Stimulated activated CD4-positive, alpha-beta T cell treated with anti-CD3 and anti-CD28 coated beads, Interleukin-1b, Interleukin-23, amount 100 ng/mL, for 4 hours (primary cell): ENCODE results near the gene NPTX2.
"Not testable (repeated sequence)": the region's sequence is repeated elsewhere in the genome, so short reads cannot be mapped to it uniquely, and the experiment has no call there.

Experiments used
- DNase-seq, 2 donors: peaks; one replicate each; pipeline ENCODE4 v3.0.0-alpha.2; 2020; ENCODE audit warnings: low read depth in 2 of 2

The NPTX2 gene, protein sequence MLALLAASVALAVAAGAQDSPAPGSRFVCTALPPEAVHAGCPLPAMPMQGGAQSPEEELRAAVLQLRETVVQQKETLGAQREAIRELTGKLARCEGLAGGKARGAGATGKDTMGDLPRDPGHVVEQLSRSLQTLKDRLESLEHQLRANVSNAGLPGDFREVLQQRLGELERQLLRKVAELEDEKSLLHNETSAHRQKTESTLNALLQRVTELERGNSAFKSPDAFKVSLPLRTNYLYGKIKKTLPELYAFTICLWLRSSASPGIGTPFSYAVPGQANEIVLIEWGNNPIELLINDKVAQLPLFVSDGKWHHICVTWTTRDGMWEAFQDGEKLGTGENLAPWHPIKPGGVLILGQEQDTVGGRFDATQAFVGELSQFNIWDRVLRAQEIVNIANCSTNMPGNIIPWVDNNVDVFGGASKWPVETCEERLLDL

DNA sequence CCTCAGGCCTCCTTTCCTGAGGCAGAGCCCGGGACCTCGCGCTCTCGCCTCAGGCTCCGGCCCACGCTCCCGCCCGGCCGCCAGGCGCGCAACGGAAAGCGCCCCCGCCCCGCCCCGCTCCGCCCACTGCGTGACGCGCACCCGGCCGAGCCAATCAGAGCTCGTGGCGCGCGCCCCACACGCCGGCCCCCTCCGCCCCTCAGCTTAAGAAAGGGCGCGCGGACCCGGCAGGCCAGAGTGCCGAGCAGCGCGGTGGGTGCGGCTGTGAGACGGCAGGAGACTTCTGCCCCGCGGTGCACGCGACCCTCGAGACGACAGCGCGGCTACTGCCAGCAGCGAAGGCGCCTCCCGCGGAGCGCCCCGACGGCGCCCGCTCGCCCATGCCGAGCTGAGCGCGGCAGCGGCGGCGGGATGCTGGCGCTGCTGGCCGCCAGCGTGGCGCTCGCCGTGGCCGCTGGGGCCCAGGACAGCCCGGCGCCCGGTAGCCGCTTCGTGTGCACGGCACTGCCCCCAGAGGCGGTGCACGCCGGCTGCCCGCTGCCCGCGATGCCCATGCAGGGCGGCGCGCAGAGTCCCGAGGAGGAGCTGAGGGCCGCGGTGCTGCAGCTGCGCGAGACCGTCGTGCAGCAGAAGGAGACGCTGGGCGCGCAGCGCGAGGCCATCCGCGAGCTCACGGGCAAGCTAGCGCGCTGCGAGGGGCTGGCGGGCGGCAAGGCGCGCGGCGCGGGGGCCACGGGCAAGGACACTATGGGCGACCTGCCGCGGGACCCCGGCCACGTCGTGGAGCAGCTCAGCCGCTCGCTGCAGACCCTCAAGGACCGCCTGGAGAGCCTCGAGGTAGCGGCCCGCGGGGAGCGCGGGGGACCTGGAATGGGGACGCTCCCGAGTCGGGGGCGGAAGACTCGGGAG is at the start of gene NPTX2:
TSS of gene NPTX2 (plus strand) at position 235 of the 909 bp plus-strand sequence. CDS start at position 412, 177 bp downstream.
- no peak for DNase-seq

DNA sequence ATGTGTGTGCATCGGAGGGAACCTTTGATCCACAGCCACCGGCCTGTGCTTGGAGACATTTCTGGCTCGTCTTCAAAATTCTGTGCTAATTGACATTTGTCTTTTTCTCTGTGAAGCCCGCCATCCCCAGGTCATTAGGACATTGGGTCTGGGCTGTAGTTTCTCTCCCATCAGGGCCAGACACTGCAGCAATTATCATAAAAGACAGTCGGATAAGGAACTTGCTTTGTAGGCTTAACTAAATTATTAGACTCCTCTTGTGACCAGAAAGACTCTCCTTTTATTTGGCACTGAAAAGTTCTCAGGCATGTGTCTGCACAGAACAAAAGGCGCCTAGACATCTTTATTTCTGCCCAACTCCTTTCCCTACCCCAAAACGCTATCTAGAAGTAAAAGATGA is 49.1 kb upstream of the NPTX2 start:
- no peak for DNase-seq

DNA sequence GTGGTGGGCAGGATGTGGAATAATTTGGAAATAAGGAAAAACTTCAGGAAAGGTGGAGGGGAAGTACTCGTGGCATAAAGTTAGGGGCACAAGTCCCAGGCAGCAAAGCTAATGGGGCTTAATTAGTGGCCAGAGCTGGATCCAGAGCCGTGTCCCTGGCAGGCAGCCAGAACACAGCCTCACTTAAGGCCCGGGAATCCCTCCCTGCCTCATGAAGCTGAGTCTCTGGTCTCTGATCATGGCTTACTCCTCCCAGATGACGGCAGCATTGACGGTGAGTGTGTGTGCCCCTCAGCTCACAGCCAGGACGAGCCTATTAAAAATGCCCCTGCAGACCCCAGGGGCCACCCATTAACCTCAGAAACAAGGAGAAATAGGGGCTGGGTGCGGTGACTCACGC is 48.2 kb upstream of the NPTX2 start:
- DNase-seq: no peak

DNA sequence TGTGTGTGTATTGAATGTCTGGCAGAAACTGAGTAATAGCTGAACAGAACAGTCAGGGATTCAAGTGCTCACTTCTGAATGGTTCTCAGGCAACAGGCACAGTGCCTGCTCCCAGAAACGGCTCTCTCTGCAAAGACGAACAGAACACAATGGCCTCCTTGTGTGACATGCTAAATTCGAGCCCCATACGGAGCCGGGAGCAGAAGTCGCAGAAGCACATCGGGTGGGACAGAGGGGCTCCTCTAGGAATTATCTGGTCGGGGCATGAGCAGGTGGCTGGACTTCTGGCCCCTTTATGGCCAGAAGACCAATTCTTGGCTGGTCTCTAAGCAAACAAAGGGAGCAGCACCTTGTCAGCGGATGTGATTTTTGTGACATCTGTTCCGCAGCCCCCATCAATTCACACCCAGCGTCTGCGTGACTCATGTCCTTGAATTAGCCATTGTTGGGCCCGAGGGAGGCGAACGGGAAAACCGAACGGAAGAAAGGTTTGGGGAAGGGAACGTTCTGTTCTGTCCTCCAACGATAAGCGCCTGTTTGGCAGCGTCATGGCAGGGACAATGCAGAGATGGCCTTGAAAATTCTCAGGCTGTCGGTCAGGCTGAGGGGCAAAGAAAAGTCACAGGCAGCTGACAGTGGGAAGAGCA is 47.3 kb upstream of the NPTX2 start:
- no peak for DNase-seq

DNA sequence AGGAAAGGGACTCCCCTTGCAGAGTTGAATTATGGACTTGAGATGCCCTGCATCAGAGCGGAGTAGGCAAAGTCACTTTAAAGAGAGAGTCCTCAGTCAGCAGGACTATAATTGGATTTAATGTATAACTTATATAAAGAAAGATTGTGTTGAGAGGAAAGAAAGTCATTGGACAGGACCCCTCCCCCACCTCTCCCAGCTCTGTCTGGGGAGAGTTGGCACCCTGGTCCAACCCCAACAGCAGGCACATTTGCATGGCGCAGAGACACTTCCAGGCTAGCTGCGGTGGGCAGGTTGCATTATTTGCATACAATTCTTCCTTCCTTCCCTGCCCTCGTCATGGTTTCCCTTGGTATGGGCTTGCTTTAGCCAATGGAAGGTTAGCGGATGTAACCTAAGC is 46.1 kb upstream of the NPTX2 start:
- no peak for DNase-seq

DNA sequence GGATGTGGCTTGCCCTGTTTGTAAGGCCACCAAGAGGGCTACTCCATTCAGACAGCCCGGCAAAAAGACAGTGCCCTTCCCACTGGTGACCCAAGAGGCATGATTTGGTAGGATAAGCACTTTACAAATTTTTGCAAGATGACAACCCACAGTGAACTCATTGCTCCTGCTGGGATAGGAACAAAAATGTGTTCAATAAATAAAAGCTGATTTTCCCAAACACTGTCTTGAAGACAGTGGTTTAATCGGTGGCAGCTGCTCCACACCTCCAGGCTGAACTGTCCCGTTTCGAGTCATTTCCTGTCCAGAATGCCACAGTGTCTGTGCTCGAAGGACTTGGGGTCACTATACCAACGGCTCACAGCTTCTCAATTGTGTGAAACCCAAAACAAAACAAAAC is 45.1 kb upstream of the NPTX2 start:
- DNase-seq: no peak

DNA sequence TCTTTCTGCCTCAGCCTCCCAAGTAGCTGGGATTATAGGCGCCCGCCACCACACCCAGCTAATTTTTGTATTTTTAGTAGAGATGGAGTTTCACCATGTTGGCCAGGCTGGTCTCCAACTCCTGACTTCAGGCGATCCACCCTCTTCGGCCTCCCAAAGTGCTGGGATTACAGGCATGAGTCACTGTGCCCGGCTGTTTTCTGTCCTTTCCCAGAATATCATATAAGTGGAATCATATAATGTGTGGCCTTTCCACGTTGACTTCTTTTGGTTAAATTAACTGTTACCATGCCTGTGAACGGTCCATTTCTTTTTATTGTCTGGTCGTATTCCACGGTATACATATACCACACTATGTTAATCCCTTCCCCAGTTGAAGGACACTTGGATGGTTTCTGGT is 44.4 kb upstream of the NPTX2 start:
- DNase-seq: not testable (repeated sequence)

DNA sequence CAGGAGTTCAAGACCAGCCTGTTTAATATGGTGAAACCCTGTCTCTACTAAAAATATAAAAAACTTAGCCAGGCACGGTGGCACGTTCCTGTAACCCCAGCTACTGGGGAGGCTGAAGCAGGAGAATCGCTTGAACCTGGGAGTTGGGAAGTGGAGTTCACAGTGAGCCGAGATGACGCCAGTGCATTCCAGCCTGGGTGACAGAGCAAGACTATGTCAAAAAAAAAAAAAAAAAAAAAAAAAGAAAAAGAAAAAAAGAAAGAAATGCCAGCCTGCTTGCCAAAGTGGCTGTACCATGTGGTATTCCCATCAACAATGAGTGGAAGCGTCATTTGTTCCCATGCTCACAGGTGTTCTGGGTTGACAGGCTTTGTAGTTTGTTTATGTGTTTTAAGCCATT is 43.3 kb upstream of the NPTX2 start:
- DNase-seq: no peak

DNA sequence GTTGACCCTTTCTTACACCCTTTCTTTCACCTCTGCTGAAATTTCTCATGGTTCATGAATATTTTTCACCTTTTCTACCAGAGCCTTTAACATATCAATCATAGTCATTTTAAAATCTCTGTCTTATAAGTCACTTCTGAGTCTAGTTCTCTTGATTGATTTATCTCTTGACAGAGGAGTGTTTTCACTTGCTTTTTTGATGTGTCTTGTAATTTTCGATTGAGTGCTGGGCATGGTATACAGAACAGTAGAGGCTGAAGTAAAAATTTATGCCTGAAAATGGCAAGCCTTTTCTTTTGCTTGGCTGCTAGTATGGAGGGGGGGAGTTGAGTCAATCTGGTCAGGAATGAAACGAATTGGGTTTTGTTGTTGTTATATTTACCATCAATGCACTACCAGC is 41.2 kb upstream of the NPTX2 start:
- DNase-seq: no peak

DNA sequence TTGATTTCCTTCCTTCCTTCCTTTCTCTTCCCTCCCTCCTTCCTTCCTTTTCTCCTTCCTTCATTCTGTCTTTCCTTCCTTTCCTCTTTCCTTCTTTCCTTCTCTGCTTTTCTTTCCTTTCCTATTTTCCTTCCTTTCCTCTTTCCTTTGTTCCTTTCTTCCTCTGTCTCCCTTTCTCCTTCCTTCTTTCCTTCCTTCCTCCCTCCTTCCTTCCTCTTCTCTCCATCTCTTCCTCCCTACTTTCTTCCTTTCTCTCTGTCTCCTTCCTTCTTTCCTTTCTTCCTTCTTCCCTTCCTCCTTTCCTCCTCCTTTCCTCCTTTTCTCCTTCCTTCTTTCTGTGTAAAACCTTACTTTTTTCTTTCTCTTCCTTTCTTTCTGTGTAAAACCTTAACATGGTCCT is 32.3 kb upstream of the NPTX2 start:
- DNase-seq: no peak

DNA sequence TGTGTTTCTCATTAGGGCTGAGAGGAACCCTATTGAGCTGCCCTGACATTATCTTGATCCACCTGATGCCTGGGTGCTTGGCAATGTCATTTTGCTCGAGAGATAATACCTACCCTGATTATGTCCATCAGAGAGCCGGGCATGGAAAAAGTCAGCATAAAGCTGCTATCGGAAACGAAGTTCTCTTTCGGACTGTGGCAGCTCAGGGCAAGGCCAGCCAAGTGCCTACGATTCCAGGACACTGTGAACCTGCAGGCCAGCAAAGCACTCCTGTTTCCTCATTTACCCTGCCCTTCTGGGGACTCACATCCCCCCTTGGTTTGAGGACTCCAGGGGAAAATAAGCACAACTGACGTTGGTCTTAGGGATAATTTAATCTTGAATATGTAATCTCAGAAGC is 25.2 kb upstream of the NPTX2 start:
- DNase-seq: no peak

DNA sequence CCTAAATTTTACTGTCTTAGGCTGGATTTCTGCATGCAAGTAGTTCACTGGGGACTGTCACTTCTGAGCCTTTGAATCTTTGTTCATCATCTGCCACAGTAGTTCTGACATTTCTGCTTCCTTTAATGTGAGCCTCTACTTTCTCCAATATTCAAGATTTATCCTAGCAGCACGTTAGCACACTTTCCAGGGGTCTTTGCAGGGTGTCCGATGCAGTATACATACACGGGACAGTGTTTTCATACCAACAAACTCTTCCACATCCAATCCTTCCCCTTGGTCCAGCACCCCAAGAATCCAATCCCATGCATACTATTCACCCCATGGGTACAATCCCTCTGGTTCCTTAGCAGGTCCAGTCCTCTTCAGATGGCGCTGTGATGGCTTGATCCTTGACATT is 22.7 kb upstream of the NPTX2 start:
- no peak for DNase-seq

DNA sequence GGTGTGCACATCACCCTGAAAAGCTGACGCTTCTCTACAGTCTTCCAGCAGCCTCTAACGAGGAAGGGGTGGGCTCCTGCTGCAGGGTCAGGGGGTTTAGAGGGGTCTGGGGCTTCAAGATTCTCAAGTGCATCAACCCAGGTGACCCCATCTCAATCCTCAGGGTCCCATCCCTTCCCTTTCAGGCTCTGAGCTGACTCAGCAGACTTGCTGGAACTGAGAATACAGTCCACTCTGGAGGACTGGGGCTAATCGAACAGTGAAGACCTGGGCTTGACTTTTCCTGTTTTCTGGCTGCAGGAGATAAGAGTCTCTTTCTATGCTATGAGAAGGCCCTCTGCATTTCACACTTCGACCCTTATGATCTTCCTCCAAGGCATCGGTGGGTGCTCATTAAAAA is 22.3 kb upstream of the NPTX2 start:
- no peak for DNase-seq

DNA sequence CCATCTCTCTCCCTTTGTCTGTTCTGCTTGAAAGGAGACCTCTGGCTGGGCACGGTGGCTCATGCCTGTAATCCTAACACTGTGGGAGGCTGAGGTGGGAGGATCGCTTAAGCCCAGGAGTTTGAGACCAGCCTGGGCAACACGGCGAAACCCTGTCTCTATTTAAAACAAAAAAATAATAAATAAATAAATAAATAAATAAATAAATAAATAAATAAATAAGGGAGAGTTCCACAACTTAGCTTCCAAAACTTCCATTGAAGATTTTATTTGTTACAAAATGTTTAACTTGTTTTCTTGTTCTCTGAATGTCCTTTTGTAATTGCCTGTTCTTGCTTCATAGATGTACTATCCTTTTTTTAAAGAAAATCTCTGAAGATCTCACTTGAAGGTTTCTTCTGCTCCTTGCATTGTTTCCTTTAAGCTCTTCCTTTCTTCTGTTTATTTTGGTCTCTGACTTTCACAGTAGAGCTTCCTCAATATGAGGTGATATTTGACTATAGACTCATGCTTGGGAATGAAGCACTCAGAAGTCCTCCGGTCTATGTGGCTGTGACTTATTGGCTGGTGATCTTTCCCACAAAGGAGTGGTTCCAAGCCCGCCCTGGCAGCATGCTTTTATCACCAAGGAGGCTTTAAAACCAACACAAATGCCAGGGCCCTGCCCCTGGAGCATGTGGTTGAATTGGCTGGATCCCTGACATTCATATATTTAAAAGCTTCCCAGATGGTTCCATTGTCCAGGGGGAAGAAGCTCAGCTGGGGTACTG is 18.1 kb upstream of the NPTX2 start:
- no peak for DNase-seq

DNA sequence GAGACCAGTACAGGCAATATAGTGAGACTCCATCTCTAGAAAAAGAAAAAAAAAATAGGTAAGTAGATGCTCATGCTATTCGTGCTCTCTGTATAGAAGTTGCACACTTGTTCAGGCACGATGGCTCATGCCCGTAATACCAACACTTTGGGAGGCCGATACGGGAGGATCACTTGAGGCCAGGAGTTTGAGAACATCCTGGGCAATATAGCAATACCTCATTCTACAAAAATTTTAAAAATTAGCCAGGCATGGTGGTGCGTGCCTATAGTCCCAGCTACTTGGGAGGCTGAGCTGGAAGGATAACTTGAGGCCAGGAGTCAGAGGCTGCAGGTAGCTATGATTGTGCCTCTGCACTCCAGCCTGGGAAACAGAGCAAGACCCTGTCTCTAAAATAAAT is 17.2 kb upstream of the NPTX2 start:
- no peak for DNase-seq

DNA sequence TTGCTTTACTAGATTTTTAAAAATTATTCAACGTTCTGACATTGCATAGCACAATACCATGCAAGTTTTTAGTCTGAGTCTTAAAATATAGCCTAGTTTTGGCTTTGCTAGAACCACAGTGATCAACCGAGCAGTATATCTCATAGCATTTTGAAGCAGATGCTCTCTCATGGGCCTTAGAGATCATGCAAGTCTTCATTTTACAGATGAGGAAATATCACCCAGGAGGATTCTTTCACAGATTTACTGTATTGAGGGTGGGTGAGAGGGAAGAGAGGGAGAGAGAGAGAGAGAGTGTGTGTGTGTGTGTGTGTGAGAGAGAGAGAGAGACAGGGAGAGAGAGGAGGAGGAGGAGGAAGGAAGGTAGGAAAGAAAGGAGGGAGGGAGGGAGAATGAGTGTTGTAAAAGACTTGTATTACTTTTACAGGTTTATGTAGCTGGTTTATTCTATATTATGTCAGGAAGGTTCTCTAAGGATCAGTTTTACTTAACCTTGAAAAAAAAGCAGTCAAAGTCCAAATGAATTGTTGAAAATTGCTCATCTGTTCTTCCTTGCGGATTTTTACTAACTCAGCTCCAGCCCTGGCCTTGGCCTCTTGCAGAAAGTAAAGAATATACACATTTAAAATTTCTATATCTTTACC is 14.2 kb upstream of the NPTX2 start:
- no peak for DNase-seq

DNA sequence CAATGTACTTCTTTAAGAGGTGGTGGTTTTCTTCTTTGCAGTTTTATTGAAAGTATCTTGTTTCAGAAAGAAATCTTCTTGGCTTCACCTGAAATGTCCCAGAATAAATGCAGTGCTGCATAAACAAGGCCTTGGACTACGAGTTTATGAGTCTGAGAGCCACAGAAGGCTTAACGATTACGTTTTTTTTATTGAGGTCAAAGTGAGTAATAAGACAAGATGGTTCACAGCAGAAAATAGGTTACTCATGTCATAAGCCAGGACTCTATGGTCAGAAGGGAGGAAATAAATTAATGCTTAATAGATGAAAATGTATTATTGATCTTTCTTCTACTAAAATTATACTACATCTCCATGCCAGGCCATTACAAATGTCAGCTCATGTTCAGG is 13.7 kb upstream of the NPTX2 start:
- DNase-seq: no peak

DNA sequence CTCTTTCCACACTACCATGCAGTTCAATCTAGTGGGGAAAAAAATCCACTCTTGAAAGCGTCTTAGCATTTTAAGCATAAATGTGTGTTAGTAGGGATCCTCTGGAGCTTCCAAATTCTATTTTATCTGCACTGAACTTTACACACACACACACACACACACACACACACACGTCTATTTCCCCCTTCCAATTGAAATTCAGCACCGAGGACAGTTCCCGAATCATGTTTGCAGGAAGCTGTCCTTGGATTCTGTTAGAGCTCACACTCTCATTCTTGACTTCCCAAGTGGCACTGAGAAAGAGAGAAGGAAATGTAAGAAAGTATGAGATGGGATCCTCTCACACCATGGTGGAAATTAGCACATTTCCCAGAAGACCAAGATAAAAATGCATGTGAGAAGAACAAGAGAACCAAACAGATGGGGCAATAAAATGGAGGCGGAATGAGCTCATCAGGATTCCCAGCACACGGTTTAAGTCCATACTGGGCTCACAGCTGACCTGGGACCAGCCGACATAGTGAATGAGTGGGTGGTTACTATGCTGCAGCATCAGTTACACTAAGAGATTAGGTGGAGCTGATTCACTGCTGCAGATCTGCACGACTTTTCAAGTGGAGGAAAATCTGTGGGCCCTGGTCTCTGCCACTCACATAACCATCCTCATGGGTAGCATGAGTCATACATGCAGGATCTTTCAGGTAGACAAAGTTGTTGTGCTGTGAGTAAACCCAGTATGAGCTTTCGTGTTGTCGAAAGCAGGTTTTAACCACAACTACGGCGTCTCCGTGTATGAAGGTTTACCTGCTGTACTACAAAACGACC is 3.3 kb upstream of the NPTX2 start:
- no peak for DNase-seq

DNA sequence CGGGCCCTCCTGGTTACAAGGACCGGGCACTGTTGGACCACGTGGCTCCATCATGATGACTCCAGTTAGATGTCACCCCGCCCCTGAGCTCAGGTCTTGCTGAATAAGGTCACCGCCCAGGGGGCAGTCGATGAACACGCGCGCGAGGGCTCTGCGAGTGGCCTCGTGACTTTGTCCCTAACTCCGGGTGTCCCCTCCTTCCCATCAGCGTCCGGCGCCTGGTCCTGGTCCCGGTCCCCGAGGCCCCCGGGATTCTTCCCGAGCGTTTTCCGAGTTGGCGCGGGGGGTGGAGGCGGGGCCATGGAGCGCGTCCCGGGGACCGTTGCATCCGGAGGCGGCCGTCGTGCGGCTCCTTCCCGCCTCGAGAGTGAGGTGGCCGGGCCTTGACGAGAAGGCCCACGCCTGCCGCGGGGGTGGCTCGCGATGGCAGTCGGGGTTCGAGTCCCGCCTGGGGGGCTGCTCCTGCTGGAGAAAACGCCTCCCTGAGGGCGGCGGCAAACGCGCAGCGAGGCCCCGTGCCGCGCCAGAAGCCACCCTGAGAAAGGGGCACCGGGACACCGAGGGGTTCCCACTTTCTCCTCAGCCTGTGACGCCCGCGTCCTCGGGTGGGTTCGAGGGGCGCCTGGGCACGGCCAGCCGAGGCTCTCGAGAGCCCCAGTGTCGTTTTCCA is 569 bp upstream of the NPTX2 start:
- no peak for DNase-seq

DNA sequence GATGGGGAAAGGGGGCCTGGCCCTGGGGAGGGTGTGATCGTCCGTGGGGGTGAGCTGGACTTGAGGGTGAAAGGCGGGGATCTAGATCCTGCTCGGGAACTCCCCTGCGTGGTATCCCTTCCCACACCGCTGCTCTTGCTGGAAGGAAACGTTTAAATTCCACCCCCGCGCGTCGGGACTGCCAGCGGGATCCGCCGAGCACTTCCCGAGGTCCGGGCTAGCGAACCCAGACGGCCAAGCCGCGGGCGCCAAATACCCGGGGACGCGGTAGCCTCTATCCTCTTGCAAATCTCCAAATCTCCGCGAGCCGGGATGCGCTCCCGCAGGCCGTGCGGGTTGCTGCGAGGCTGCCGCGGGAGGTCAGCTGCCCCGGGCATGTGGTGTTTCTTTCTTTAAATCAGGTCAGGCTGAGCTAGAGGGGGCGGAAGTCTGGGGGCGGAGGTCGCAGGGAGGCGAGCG is 904 bp downstream of the NPTX2 start:
- DNase-seq: no peak
